Measurements from ENCODE around the gene TEX13D.

DNA sequence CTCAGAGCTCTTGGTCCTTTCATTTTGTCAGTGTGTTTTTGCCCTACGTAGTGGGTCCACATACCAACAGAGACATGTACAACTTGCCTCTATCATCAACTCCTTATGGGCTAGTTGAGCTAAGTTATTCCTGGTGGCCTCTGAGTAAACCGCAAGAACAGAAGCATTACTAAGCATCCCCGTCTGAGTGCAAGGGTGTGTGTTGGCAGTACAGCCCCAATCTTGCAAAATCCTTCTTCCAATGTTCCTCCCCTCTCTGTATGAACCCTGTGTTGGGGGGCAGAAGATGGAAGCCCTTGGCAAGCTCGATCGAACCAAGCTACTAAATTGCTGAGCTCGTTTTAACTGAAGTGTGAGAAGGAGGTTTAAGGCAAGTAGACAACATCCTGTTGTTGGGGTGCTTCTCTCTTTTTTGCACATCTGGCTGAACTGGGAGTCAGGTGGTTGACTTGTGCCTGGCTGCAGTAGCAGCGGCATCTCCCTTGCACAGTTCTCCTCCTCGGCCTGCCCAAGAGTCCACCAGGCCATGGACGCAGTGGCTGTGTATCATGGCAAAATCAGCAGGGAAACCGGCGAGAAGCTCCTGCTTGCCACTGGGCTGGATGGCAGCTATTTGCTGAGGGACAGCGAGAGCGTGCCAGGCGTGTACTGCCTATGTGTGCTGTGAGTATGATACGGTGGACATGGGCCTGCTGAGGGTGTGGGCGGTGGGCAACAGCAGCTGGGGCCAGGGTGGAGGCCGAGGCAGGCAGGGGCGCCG, 13.8 kb downstream of the TEX13D start, which contains the start of gene SH2D1A:
- TF ChIP-seq, protein P1, sequence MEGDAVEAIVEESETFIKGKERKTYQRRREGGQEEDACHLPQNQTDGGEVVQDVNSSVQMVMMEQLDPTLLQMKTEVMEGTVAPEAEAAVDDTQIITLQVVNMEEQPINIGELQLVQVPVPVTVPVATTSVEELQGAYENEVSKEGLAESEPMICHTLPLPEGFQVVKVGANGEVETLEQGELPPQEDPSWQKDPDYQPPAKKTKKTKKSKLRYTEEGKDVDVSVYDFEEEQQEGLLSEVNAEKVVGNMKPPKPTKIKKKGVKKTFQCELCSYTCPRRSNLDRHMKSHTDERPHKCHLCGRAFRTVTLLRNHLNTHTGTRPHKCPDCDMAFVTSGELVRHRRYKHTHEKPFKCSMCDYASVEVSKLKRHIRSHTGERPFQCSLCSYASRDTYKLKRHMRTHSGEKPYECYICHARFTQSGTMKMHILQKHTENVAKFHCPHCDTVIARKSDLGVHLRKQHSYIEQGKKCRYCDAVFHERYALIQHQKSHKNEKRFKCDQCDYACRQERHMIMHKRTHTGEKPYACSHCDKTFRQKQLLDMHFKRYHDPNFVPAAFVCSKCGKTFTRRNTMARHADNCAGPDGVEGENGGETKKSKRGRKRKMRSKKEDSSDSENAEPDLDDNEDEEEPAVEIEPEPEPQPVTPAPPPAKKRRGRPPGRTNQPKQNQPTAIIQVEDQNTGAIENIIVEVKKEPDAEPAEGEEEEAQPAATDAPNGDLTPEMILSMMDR (conservative IDR thresholded peaks at IDR 0.05; ENCODE audit: low read depth, low read length): no peak
- TF ChIP-seq EZH2phosphoT487 (IDR thresholded peaks at IDR 0.05; ENCODE audit: borderline replicate concordance, low read length): no peak

All from PC-3 (cell line).